Mesenchymal stem cell (in vitro differentiated cells and primary cell): ENCODE results near the gene PFKM.

ENCODE experiments used
- DNase-seq: peaks from one replicate; pipeline ENCODE4 v3.0.0-alpha.2; 2013
- H2AFZ ChIP-seq: one replicate; pipeline ENCODE4 v1.6.1; 2013; ENCODE audit warnings: low read depth, mild to moderate bottlenecking, control low read depth, inconsistent platforms, low read length, moderate library complexity
- H2AK5ac ChIP-seq: 2 replicates; pipeline ENCODE4 v1.6.1; 2013; ENCODE audit warnings: low read length, moderate library complexity, mild to moderate bottlenecking, inconsistent platforms; ENCODE audit not compliant: severe bottlenecking
- H2BK120ac ChIP-seq: one replicate; pipeline ENCODE4 v1.6.1; 2013; ENCODE audit warnings: low read depth, mild to moderate bottlenecking, inconsistent platforms, low read length, moderate library complexity
- H2BK12ac ChIP-seq, 2 experiments: one replicate each; pipeline ENCODE4 v1.6.1; 2013; ENCODE audit warnings: inconsistent platforms in 2 of 2, low read length in 2 of 2, mild to moderate bottlenecking in 2 of 2, moderate library complexity in 2 of 2, control low read depth in 1 of 2
- H2BK15ac ChIP-seq: one replicate; pipeline ENCODE4 v1.6.1; 2013; ENCODE audit warnings: mild to moderate bottlenecking, low read depth, inconsistent platforms; ENCODE audit not compliant: poor library complexity, severe bottlenecking
- H2BK5ac ChIP-seq: 2 replicates; pipeline ENCODE4 v1.6.1; 2013; ENCODE audit warnings: low read depth, mild to moderate bottlenecking, low read length, control low read depth, inconsistent platforms; ENCODE audit not compliant: poor library complexity, severe bottlenecking
- H3K14ac ChIP-seq, 2 experiments: one replicate each; pipeline ENCODE4 v1.6.1; 2013; ENCODE audit warnings: inconsistent platforms in 2 of 2, low read length in 2 of 2, control low read depth in 1 of 2, mild to moderate bottlenecking in 1 of 2, moderate library complexity in 1 of 2
- H3K18ac ChIP-seq, 2 experiments: one replicate each; pipeline ENCODE4 v1.6.1; 2013; ENCODE audit warnings: inconsistent platforms in 2 of 2, low read length in 2 of 2, control low read depth in 1 of 2, low read depth in 1 of 2, mild to moderate bottlenecking in 1 of 2
- H3K23ac ChIP-seq, 2 experiments: one replicate each; pipeline ENCODE4 v1.6.1; 2013; ENCODE audit warnings: inconsistent platforms in 2 of 2, low read length in 2 of 2, mild to moderate bottlenecking in 2 of 2, moderate library complexity in 2 of 2, control low read depth in 1 of 2
- H3K27ac ChIP-seq: 2 replicates; pipeline ENCODE4 v1.5.1; 2013; ENCODE audit warnings: mild to moderate bottlenecking, moderate library complexity, low read length, control low read depth, inconsistent platforms; ENCODE audit not compliant: poor library complexity, severe bottlenecking
- H3K27me3 ChIP-seq, 2 experiments: 2 replicates each; pipeline versions ENCODE4 v1.6.1 to v1.7.0; 2013; ENCODE audit warnings: low read length in 2 of 2, mild to moderate bottlenecking in 2 of 2, moderate library complexity in 2 of 2, control low read depth in 1 of 2, inconsistent platforms in 1 of 2; ENCODE audit not compliant: control insufficient read depth in 1 of 2, insufficient read depth in 1 of 2
- H3K36me3 ChIP-seq, 2 experiments: 2 replicates each; pipeline versions ENCODE4 v1.6.1 to v1.7.0; 2013; ENCODE audit warnings: low read length in 2 of 2, control low read depth in 1 of 2, inconsistent platforms in 1 of 2, low read depth in 1 of 2, mild to moderate bottlenecking in 1 of 2; ENCODE audit not compliant: insufficient read depth in 2 of 2, control insufficient read depth in 1 of 2
- H3K4ac ChIP-seq, 2 experiments: one replicate each; pipeline ENCODE4 v1.6.1; 2013; ENCODE audit warnings: inconsistent platforms in 2 of 2, low read length in 2 of 2, mild to moderate bottlenecking in 2 of 2, moderate library complexity in 2 of 2, control low read depth in 1 of 2, low read depth in 1 of 2
- H3K4me1 ChIP-seq: 2 replicates; pipeline ENCODE4 v1.6.1; 2013; ENCODE audit warnings: low read depth, low read length, control low read depth; ENCODE audit not compliant: control insufficient read depth, insufficient read depth
- H3K4me2 ChIP-seq: 2 replicates; pipeline ENCODE4 v1.6.1; 2013; ENCODE audit warnings: low read length, mild to moderate bottlenecking, inconsistent platforms; ENCODE audit not compliant: poor library complexity, severe bottlenecking
- H3K4me3 ChIP-seq, 2 experiments: 2 replicates each; pipeline versions ENCODE4 v1.5.1 to v1.7.0; 2013; ENCODE audit warnings: low read length in 2 of 2, mild to moderate bottlenecking in 2 of 2, control low read depth in 1 of 2, low read depth in 1 of 2; ENCODE audit not compliant: insufficient read depth in 1 of 2
- H3K79me1 ChIP-seq: replicated peaks from 2 replicates; pipeline ENCODE4 v1.6.1; 2013; ENCODE audit warnings: mild to moderate bottlenecking, control low read depth, low read length, inconsistent platforms; ENCODE audit not compliant: poor library complexity, severe bottlenecking
- H3K9ac ChIP-seq: 2 replicates; pipeline ENCODE4 v1.7.0; 2013; ENCODE audit warnings: mild to moderate bottlenecking, low read length, moderate library complexity
- H3K9me3 ChIP-seq: 2 replicates; pipeline ENCODE4 v1.7.0; 2013; ENCODE audit warnings: mild to moderate bottlenecking, low read length; ENCODE audit not compliant: control insufficient read depth
- H4K8ac ChIP-seq: one replicate; pipeline ENCODE4 v1.6.1; 2013; ENCODE audit warnings: inconsistent platforms, mild to moderate bottlenecking, low read length, moderate library complexity
- H4K91ac ChIP-seq: one replicate; pipeline ENCODE4 v1.6.1; 2013; ENCODE audit warnings: mild to moderate bottlenecking, low read length, inconsistent platforms
- WGBS: methylation state at CpG from one replicate; pipeline ENCODE4 v1.1.7; 2013; ENCODE audit warnings: mixed read lengths; 5-methylcytosine and 5-hydroxymethylcytosine counted together

The PFKM gene

GRCh38 chr12:48157889-48158370 lies 38.8 kb downstream of the PFKM start:
- peak overlapping the region; percentile 86 for H4K91ac ChIP-seq
- peak overlapping the region; percentile 99 for H4K8ac ChIP-seq
- peak overlapping the region; percentile 85 for H2AFZ ChIP-seq
- H2BK120ac ChIP-seq: peak overlapping the region; percentile 61
- peaks cover 4% of the 10 kb centered on the region for H3K4me1 ChIP-seq
- 75% methylated on average over 1 of the region's 3 CpGs for WGBS
- peak overlapping the region; percentile 66 for H2BK5ac ChIP-seq
- peak overlapping the region; percentile 79 to 98 for H3K18ac ChIP-seq
- H3K4me3 ChIP-seq: peak overlapping the region; percentile 39 to 99
- peak overlapping the region; percentile 94 for H3K9ac ChIP-seq
- no peak for DNase-seq
- H3K9me3 ChIP-seq: no peaks in the 10 kb centered on the region
- H2BK12ac ChIP-seq: no peak overlapping the region
- H3K23ac ChIP-seq: no peak overlapping the region
- peak overlapping the region in 1 of 2 experiments; percentile 44 for H3K4ac ChIP-seq
- H3K27ac ChIP-seq: peak overlapping the region; percentile 54
- H3K79me1 ChIP-seq: peaks cover 6% of the 10 kb centered on the region
- H2AK5ac ChIP-seq: peak overlapping the region; percentile 66
- H3K4me2 ChIP-seq: peak overlapping the region; percentile 71
- peaks cover 2 to 9% of the 10 kb centered on the region in 2 experiments for H3K36me3 ChIP-seq
- no peak overlapping the region for H2BK15ac ChIP-seq
- H3K27me3 ChIP-seq: peaks cover 0 to 13% of the 10 kb centered on the region in 2 experiments
- H3K14ac ChIP-seq: no peak overlapping the region

GRCh38 chr12:48160046-48160445 lies 40.9 kb downstream of the PFKM start:
- Histone ChIP-seq H3K23ac (no peak overlapping the region), H2AK5ac (no peak overlapping the region), H3K27me3 (peaks cover 0 to 18% of the 10 kb centered on the region in 2 experiments), H3K14ac (no peak overlapping the region), H3K4me3 (no peak overlapping the region), H3K4me1 (peaks cover 4% of the 10 kb centered on the region), H2BK15ac (no peak overlapping the region), H3K27ac (no peak overlapping the region), H3K79me1 (peaks cover 5% of the 10 kb centered on the region), H2BK12ac (no peak overlapping the region), H3K4me2 (no peak overlapping the region), H3K4ac (no peak overlapping the region), H3K18ac (no peak overlapping the region), H3K9ac (no peak overlapping the region), H2BK120ac (no peak overlapping the region), H3K36me3 (peaks cover 0 to 2% of the 10 kb centered on the region in 2 experiments), H2AFZ (no peak overlapping the region), H2BK5ac (no peak overlapping the region), H3K9me3 (no peaks in the 10 kb centered on the region), H4K8ac (no peak overlapping the region), H4K91ac (no peak overlapping the region)
- WGBS: 95% methylated on average over 5 of the region's 5 CpGs
- DNase-seq: no peak

GRCh38 chr12:48160807-48161206 lies 41.6 kb downstream of the PFKM start:
- Histone ChIP-seq H3K36me3 (peaks cover 0 to 2% of the 10 kb centered on the region in 2 experiments), H3K4ac (no peak overlapping the region), H2BK120ac (no peak overlapping the region), H4K91ac (no peak overlapping the region), H2BK12ac (no peak overlapping the region), H3K79me1 (peaks cover 5% of the 10 kb centered on the region), H3K27ac (no peak overlapping the region), H2AK5ac (no peak overlapping the region), H2BK5ac (no peak overlapping the region), H2BK15ac (no peak overlapping the region), H3K9me3 (no peaks in the 10 kb centered on the region), H3K9ac (no peak overlapping the region), H3K27me3 (peaks cover 5 to 18% of the 10 kb centered on the region in 2 experiments), H3K4me1 (peaks cover 4% of the 10 kb centered on the region), H2AFZ (no peak overlapping the region), H3K4me2 (no peak overlapping the region), H3K14ac (no peak overlapping the region), H3K4me3 (no peak overlapping the region), H4K8ac (no peak overlapping the region), H3K18ac (no peak overlapping the region), H3K23ac (no peak overlapping the region)
- WGBS: no CpG with 5 or more reads among the region's 2 CpGs
- no peak for DNase-seq

- H3K14ac ChIP-seq: no peak overlapping the region
- no peak overlapping the region for H2BK12ac ChIP-seq
- no peak overlapping the region for H3K18ac ChIP-seq
- WGBS: 55% methylated on average over 5 of the region's 5 CpGs
- H3K36me3 ChIP-seq: no peaks in the 10 kb centered on the region
- no peak overlapping the region for H3K4me3 ChIP-seq
- no peak overlapping the region for H3K23ac ChIP-seq
- peaks cover 15 to 18% of the 10 kb centered on the region in 2 experiments for H3K27me3 ChIP-seq
- no peaks in the 10 kb centered on the region for H3K79me1 ChIP-seq
- no peak overlapping the region for H2AFZ ChIP-seq
- no peak overlapping the region for H2BK15ac ChIP-seq
- H3K9me3 ChIP-seq: no peaks in the 10 kb centered on the region
- H3K4ac ChIP-seq: no peak overlapping the region
- H2BK120ac ChIP-seq: no peak overlapping the region
- no peak overlapping the region for H2BK5ac ChIP-seq
- no peak overlapping the region for H3K27ac ChIP-seq
- no peaks in the 10 kb centered on the region for H3K4me1 ChIP-seq
- no peak overlapping the region for H2AK5ac ChIP-seq
- no peak for DNase-seq
- no peak overlapping the region for H3K9ac ChIP-seq
- no peak overlapping the region for H3K4me2 ChIP-seq
- H4K8ac ChIP-seq: no peak overlapping the region
- no peak overlapping the region for H4K91ac ChIP-seq
Observed at GRCh38 chr12:48163150-48163747, 44.1 kb downstream of the PFKM start.
